Measurements from ENCODE around the gene WFDC5. TPM values are rescaled to one million over a fixed set of nuclear protein-coding genes. Genes with fewer than 3 reads are reported as not detected.

WFDC5 gene
- total RNA-seq, 1 donor from 2014 or later: not detected

- intact Hi-C loops (cut with micrococcal nuclease): no loop called here
- Histone ChIP-seq H3K9me3 (replicated peaks) (no peaks in the 10 kb centered on the region), H3K27me3 (ENCODE audit: low read depth) (peaks cover 93% of the 10 kb centered on the region), H3K4me1 (no peaks in the 10 kb centered on the region), H3K27ac (replicated peaks) (no peak overlapping the region), H3K4me3 (no peak overlapping the region), H3K36me3 (no peaks in the 10 kb centered on the region)
- DNase-seq: no peak
- no peak for TF ChIP-seq CTCF (IDR thresholded peaks at IDR 0.05; ENCODE audit: borderline replicate concordance)
Observed at GRCh38 chr20:45119556-45120266, 4.7 kb upstream of the WFDC5 start.

- intact Hi-C loops (cut with micrococcal nuclease): no loop called here
- DNase-seq: no peak
- TF ChIP-seq CTCF (IDR thresholded peaks at IDR 0.05; ENCODE audit: borderline replicate concordance): no peak
- Histone ChIP-seq H3K27ac (replicated peaks) (no peak overlapping the region), H3K36me3 (no peaks in the 10 kb centered on the region), H3K27me3 (ENCODE audit: low read depth) (peaks cover 89% of the 10 kb centered on the region), H3K4me1 (no peaks in the 10 kb centered on the region), H3K9me3 (replicated peaks) (no peaks in the 10 kb centered on the region), H3K4me3 (no peak overlapping the region)
Observed at GRCh38 chr20:45118028-45118427, 3.1 kb upstream of the WFDC5 start.

- intact Hi-C loops (cut with micrococcal nuclease): no loop called here
- Histone ChIP-seq H3K9me3 (replicated peaks) (no peaks in the 10 kb centered on the region), H3K27me3 (ENCODE audit: low read depth) (peaks cover 87% of the 10 kb centered on the region), H3K4me1 (no peaks in the 10 kb centered on the region), H3K36me3 (no peaks in the 10 kb centered on the region), H3K27ac (replicated peaks) (no peak overlapping the region), H3K4me3 (no peak overlapping the region)
- no peak for DNase-seq
- TF ChIP-seq CTCF (IDR thresholded peaks at IDR 0.05; ENCODE audit: borderline replicate concordance): no peak
Observed at GRCh38 chr20:45117581-45117980, 2.6 kb upstream of the WFDC5 start.

- DNase-seq: no peak
- intact Hi-C loops (cut with micrococcal nuclease): no loop called here
- no peaks in the 10 kb centered on the region for H3K36me3 ChIP-seq
- no peak overlapping the region for H3K4me3 ChIP-seq
- H3K27ac ChIP-seq (replicated peaks): no peak overlapping the region
- peaks cover 90% of the 10 kb centered on the region for H3K27me3 ChIP-seq (ENCODE audit: low read depth)
- no peaks in the 10 kb centered on the region for H3K4me1 ChIP-seq
- no peaks in the 10 kb centered on the region for H3K9me3 ChIP-seq (replicated peaks)
- no peak for TF ChIP-seq CTCF (IDR thresholded peaks at IDR 0.05; ENCODE audit: borderline replicate concordance)
Observed at GRCh38 chr20:45115829-45116228, 855 bp upstream of the WFDC5 start.

GRCh38 chr20:45115386-45115774 is 406 bp upstream of the WFDC5 start:
- no peak for DNase-seq
- H3K9me3 ChIP-seq (replicated peaks): no peaks in the 10 kb centered on the region
- intact Hi-C loops (cut with micrococcal nuclease): no loop called here
- H3K36me3 ChIP-seq: no peaks in the 10 kb centered on the region
- no peak overlapping the region for H3K4me3 ChIP-seq
- no peak for TF ChIP-seq CTCF (IDR thresholded peaks at IDR 0.05; ENCODE audit: borderline replicate concordance)
- no peaks in the 10 kb centered on the region for H3K4me1 ChIP-seq
- H3K27ac ChIP-seq (replicated peaks): no peak overlapping the region
- H3K27me3 ChIP-seq (ENCODE audit: low read depth): peaks cover 90% of the 10 kb centered on the region
